EH (cell line): ENCODE data around the gene P3H1.
"Not testable (repeated sequence)": the region's sequence is repeated elsewhere in the genome, so short reads cannot be mapped to it uniquely, and the experiment has no call there.

Experiments
- DNase-seq: peaks from one replicate; pipeline ENCODE4 v3.0.0-alpha.2; 2015; ENCODE audit warnings: low read depth

P3H1 gene

GRCh38 chr1:42730002-42730401, 36.8 kb downstream of the P3H1 start:
- DNase-seq: no peak

- not testable (repeated sequence) for DNase-seq
These were observed 41.0 kb downstream of the P3H1 start for GRCh38 chr1:42725820-42726219.

- no peak for DNase-seq
These were observed 43.3 kb downstream of the P3H1 start for GRCh38 chr1:42723511-42723910.

GRCh38 chr1:42722403-42722802, 44.4 kb downstream of the P3H1 start:
- not testable (repeated sequence) for DNase-seq

GRCh38 chr1:42721926-42722325, 44.9 kb downstream of the P3H1 start:
- no peak for DNase-seq

GRCh38 chr1:42720868-42721267, 46.0 kb downstream of the P3H1 start:
- no peak for DNase-seq

GRCh38 chr1:42714441-42714840, 52.4 kb downstream of the P3H1 start:
- not testable (repeated sequence) for DNase-seq

- no peak for DNase-seq
These were observed 53.5 kb downstream of the P3H1 start for GRCh38 chr1:42713293-42713692.

GRCh38 chr1:42712808-42713207, 54.0 kb downstream of the P3H1 start:
- DNase-seq: not testable (repeated sequence)

GRCh38 chr1:42703888-42704464, 62.9 kb downstream of the P3H1 start:
- no peak for DNase-seq

GRCh38 chr1:42700006-42700405, 66.8 kb downstream of the P3H1 start:
- DNase-seq: peak; percentile 21

GRCh38 chr1:42698081-42698813, 68.6 kb downstream of the P3H1 start:
- DNase-seq: no peak
